PFSK-1 (cell line): ENCODE data around the gene SERPINI2.

Source experiments
- POLR2AphosphoS5 ChIP-seq: IDR thresholded peaks from 2 replicates; pipeline ENCODE4 v1.6.1; 2012; ENCODE audit warnings: low read depth, mild to moderate bottlenecking, control low read depth, low read length, moderate library complexity
- SIN3A ChIP-seq: IDR thresholded peaks from 2 replicates; pipeline ENCODE4 v1.6.1; 2012; ENCODE audit warnings: mild to moderate bottlenecking, low read length, moderate library complexity, borderline replicate concordance; ENCODE audit not compliant: insufficient read depth
- TAF1 ChIP-seq: IDR thresholded peaks from 2 replicates; pipeline ENCODE4 v1.6.1; 2012; ENCODE audit warnings: low read length, control low read depth, borderline replicate concordance; ENCODE audit not compliant: insufficient read depth
- TF ChIP-seq, protein P1 (sequence below), 2 experiments: IDR thresholded peaks; 2 replicates each; pipeline versions ENCODE4 v1.6.1 to v1.8.0; 2011 to 2012; ENCODE audit warnings: low read depth in 2 of 2, low read length in 2 of 2, control low read depth in 1 of 2, inconsistent platforms in 1 of 2, mild to moderate bottlenecking in 1 of 2, moderate library complexity in 1 of 2; ENCODE audit not compliant: insufficient read depth in 1 of 2

DNA sequence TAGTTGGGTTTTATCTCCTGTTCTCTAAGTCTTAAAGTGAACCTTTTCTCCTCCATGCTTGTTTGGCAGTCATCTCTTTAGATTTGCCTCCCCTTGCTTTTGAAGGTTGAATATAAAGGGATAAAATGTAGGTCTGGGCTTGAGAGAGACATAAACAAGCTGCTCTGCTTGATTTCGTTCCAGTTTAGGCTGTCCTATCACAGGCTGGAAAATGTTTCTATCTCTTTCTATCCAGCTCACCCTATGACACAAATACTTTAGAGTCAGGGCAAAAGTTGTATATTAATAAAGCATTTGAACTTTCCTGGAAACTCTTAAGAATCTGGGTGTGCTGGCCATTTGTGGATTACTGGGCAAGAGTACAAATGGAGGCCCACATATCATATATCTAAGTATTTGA is 64.2 kb downstream of the SERPINI2 start:
- TF ChIP-seq POLR2AphosphoS5 (no peak), TAF1 (no peak), SIN3A (no peak)
- TF ChIP-seq, protein P1, sequence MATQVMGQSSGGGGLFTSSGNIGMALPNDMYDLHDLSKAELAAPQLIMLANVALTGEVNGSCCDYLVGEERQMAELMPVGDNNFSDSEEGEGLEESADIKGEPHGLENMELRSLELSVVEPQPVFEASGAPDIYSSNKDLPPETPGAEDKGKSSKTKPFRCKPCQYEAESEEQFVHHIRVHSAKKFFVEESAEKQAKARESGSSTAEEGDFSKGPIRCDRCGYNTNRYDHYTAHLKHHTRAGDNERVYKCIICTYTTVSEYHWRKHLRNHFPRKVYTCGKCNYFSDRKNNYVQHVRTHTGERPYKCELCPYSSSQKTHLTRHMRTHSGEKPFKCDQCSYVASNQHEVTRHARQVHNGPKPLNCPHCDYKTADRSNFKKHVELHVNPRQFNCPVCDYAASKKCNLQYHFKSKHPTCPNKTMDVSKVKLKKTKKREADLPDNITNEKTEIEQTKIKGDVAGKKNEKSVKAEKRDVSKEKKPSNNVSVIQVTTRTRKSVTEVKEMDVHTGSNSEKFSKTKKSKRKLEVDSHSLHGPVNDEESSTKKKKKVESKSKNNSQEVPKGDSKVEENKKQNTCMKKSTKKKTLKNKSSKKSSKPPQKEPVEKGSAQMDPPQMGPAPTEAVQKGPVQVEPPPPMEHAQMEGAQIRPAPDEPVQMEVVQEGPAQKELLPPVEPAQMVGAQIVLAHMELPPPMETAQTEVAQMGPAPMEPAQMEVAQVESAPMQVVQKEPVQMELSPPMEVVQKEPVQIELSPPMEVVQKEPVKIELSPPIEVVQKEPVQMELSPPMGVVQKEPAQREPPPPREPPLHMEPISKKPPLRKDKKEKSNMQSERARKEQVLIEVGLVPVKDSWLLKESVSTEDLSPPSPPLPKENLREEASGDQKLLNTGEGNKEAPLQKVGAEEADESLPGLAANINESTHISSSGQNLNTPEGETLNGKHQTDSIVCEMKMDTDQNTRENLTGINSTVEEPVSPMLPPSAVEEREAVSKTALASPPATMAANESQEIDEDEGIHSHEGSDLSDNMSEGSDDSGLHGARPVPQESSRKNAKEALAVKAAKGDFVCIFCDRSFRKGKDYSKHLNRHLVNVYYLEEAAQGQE (IDR thresholded peaks at IDR 0.05; ENCODE audit: insufficient read depth in 1 of 2, low read depth in 2 of 2, low read length in 2 of 2), result no peak
